Measurements from ENCODE around the gene ADARB2. TPM values are rescaled to one million over a fixed set of nuclear protein-coding genes. Genes with fewer than 3 reads are reported as not detected.
"Not testable (repeated sequence)": the region's sequence is repeated elsewhere in the genome, so short reads cannot be mapped to it uniquely, and the experiment has no call there.

Gene ADARB2
- total RNA-seq, 1 experiment from 2014 or later, result not detected

- in situ Hi-C loops (cut with HindIII; ENCODE audit: low pct_unique_long_range_greater_than_20kb, low sequenced_read_pairs), result no loop called here
- DNase-seq (ENCODE audit: low read depth), result peak; percentile 48
Measured at GRCh38 chr10:1399431-1400100, 337.8 kb downstream of the ADARB2 start.

GRCh38 chr10:1398626-1399410 is 338.5 kb downstream of the ADARB2 start:
- DNase-seq (ENCODE audit: low read depth), result no peak
- in situ Hi-C loops (cut with HindIII; ENCODE audit: low pct_unique_long_range_greater_than_20kb, low sequenced_read_pairs), result no loop called here

- DNase-seq (ENCODE audit: low read depth); in situ Hi-C loops (cut with HindIII; ENCODE audit: low pct_unique_long_range_greater_than_20kb, low sequenced_read_pairs): not testable (repeated sequence)
Measured at GRCh38 chr10:1398116-1398515, 339.2 kb downstream of the ADARB2 start.

GRCh38 chr10:1396297-1396635 is 341.1 kb downstream of the ADARB2 start:
- in situ Hi-C loops (cut with HindIII; ENCODE audit: low pct_unique_long_range_greater_than_20kb, low sequenced_read_pairs), result no loop called here
- DNase-seq (ENCODE audit: low read depth), result no peak

GRCh38 chr10:1395481-1396296 is 341.6 kb downstream of the ADARB2 start:
- in situ Hi-C loops (cut with HindIII; ENCODE audit: low pct_unique_long_range_greater_than_20kb, low sequenced_read_pairs), result no loop called here
- DNase-seq (ENCODE audit: low read depth), result no peak

GRCh38 chr10:1395025-1395480 is 342.3 kb downstream of the ADARB2 start:
- in situ Hi-C loops (cut with HindIII; ENCODE audit: low pct_unique_long_range_greater_than_20kb, low sequenced_read_pairs), result no loop called here
- no peak for DNase-seq (ENCODE audit: low read depth)

GRCh38 chr10:1394155-1394912 is 343.0 kb downstream of the ADARB2 start:
- in situ Hi-C loops (cut with HindIII; ENCODE audit: low pct_unique_long_range_greater_than_20kb, low sequenced_read_pairs), result no loop called here
- DNase-seq (ENCODE audit: low read depth), result no peak

- DNase-seq (ENCODE audit: low read depth), result no peak
- in situ Hi-C loops (cut with HindIII; ENCODE audit: low pct_unique_long_range_greater_than_20kb, low sequenced_read_pairs), result no loop called here
Measured at GRCh38 chr10:1393481-1393880, 343.8 kb downstream of the ADARB2 start.

- DNase-seq (ENCODE audit: low read depth), result no peak
- in situ Hi-C loops (cut with HindIII; ENCODE audit: low pct_unique_long_range_greater_than_20kb, low sequenced_read_pairs), result no loop called here
Measured at GRCh38 chr10:1392127-1392526, 345.2 kb downstream of the ADARB2 start.

- in situ Hi-C loops (cut with HindIII; ENCODE audit: low pct_unique_long_range_greater_than_20kb, low sequenced_read_pairs), result no loop called here
Measured at GRCh38 chr10:1390200-1390599, 347.1 kb downstream of the ADARB2 start.

GRCh38 chr10:1384026-1384425 is 353.3 kb downstream of the ADARB2 start:
- DNase-seq (ENCODE audit: low read depth), result no peak
- in situ Hi-C loops (cut with HindIII; ENCODE audit: low pct_unique_long_range_greater_than_20kb, low sequenced_read_pairs), result no loop called here

More at GRCh38 chr10:1390200-1390599, 347.1 kb downstream of the ADARB2 start:
- no peak for DNase-seq (ENCODE audit: low read depth)

GRCh38 chr10:1382711-1383110 is 354.6 kb downstream of the ADARB2 start:
- in situ Hi-C loops (cut with HindIII; ENCODE audit: low pct_unique_long_range_greater_than_20kb, low sequenced_read_pairs), result no loop called here

GRCh38 chr10:1381339-1381738 is 356.0 kb downstream of the ADARB2 start:
- in situ Hi-C loops (cut with HindIII; ENCODE audit: low pct_unique_long_range_greater_than_20kb, low sequenced_read_pairs), result no loop called here
- no peak for DNase-seq (ENCODE audit: low read depth)

More at GRCh38 chr10:1382711-1383110, 354.6 kb downstream of the ADARB2 start:
- DNase-seq (ENCODE audit: low read depth), result no peak

- in situ Hi-C loops (cut with HindIII; ENCODE audit: low pct_unique_long_range_greater_than_20kb, low sequenced_read_pairs), result no loop called here
- no peak for DNase-seq (ENCODE audit: low read depth)
Measured at GRCh38 chr10:1380088-1380671, 357.1 kb downstream of the ADARB2 start.

- in situ Hi-C loops (cut with HindIII; ENCODE audit: low pct_unique_long_range_greater_than_20kb, low sequenced_read_pairs), result no loop called here
- no peak for DNase-seq (ENCODE audit: low read depth)
Measured at GRCh38 chr10:1379601-1380000, 357.7 kb downstream of the ADARB2 start.

GRCh38 chr10:1378473-1378872 is 358.9 kb downstream of the ADARB2 start:
- DNase-seq (ENCODE audit: low read depth), result no peak
- in situ Hi-C loops (cut with HindIII; ENCODE audit: low pct_unique_long_range_greater_than_20kb, low sequenced_read_pairs), result no loop called here

- in situ Hi-C loops (cut with HindIII; ENCODE audit: low pct_unique_long_range_greater_than_20kb, low sequenced_read_pairs), result no loop called here
- no peak for DNase-seq (ENCODE audit: low read depth)
Measured at GRCh38 chr10:1377740-1378397, 359.5 kb downstream of the ADARB2 start.
